ENCODE results near the gene BST1.

DNA sequence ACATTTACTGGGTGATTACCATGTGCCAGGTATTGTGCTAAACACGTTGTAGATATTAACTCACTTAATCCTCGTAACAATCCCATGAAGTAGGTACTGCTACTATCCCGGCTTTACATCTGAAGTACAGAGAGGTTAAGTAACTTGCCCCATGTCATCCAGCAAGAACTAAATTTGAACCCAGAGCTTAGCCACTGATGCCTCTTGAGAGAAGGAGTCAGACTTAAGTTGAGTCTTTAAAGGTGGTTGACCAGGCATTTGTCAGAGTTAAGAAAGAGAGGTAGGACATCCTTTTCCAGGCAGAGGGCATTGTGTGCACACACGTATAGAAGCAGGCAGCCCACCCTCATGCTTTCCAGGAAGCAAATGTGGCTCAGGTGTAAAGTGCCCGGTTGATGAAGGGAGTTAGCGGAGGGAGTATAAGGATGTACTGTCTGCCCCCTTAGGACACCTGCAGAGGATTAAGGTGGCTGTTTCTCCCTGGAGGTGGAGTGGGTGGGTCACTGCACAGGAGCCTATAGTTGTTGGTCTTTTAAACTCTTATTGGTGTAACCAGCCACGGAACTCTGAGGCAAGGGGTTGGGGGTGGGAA, 74.9 kb downstream of the BST1 start:
- TF ChIP-seq CTCF (IDR thresholded peaks at IDR 0.05) (no peak), EZH2 (IDR thresholded peaks at IDR 0.05) (no peak)

All from neural progenitor cell (in vitro differentiated cells).